ENCODE results near the gene INS. TPM values are rescaled to one million over a fixed set of nuclear protein-coding genes. Genes with fewer than 3 reads are reported as not detected.

The INS gene
- not detected in 2 replicates for total RNA-seq

- H3K27ac Mint-ChIP-seq: no peak within 1 kb of the TSS
- no peaks in the 10 kb centered on the region for H3K4me1 Mint-ChIP-seq (ENCODE audit: low read depth)
- H3K9me3 Mint-ChIP-seq: no peaks in the 10 kb centered on the region
- no peak within 1 kb of the TSS for H3K4me3 Mint-ChIP-seq (ENCODE audit: low read depth)
- DNase-seq (ENCODE audit: low spot score): no peak
- H3K27me3 Mint-ChIP-seq (ENCODE audit: low read depth): no peaks in the 10 kb centered on the region
- no peaks in the 10 kb centered on the region for H3K36me3 Mint-ChIP-seq (ENCODE audit: low read depth)
- intact Hi-C loops (cut with micrococcal nuclease): no loop called here
Measured at GRCh38 chr11:2160736-2161259, at the start of gene INS. Gene INS (minus strand): TSS chr11:2161209. CDS start chr11:2160971, 238 bp downstream.

GRCh38 chr11:2210366-2211112, 49.5 kb upstream of the INS start:
- H3K27me3 Mint-ChIP-seq (ENCODE audit: low read depth): no peaks in the 10 kb centered on the region
- no peaks in the 10 kb centered on the region for H3K36me3 Mint-ChIP-seq (ENCODE audit: low read depth)
- no peaks in the 10 kb centered on the region for H3K9me3 Mint-ChIP-seq
- no peak overlapping the region for H3K27ac Mint-ChIP-seq
- no peak overlapping the region for H3K4me3 Mint-ChIP-seq (ENCODE audit: low read depth)
- no peak for DNase-seq (ENCODE audit: low spot score)
- peaks cover 3% of the 10 kb centered on the region for H3K4me1 Mint-ChIP-seq (ENCODE audit: low read depth)
- intact Hi-C loops (cut with micrococcal nuclease): no loop called here

- no peaks in the 10 kb centered on the region for H3K36me3 Mint-ChIP-seq (ENCODE audit: low read depth)
- intact Hi-C loops (cut with micrococcal nuclease): no loop called here
- no peak for DNase-seq (ENCODE audit: low spot score)
Measured at GRCh38 chr11:2209900-2210321, 48.9 kb upstream of the INS start.

GRCh38 chr11:2209370-2209801, 48.4 kb upstream of the INS start:
- H3K27me3 Mint-ChIP-seq (ENCODE audit: low read depth): no peaks in the 10 kb centered on the region
- H3K9me3 Mint-ChIP-seq: no peaks in the 10 kb centered on the region

More at GRCh38 chr11:2209900-2210321, 48.9 kb upstream of the INS start:
- Mint-ChIP-seq H3K4me1 (ENCODE audit: low read depth) (peaks cover 3% of the 10 kb centered on the region), H3K9me3 (no peaks in the 10 kb centered on the region), H3K27ac (no peak overlapping the region), H3K27me3 (ENCODE audit: low read depth) (no peaks in the 10 kb centered on the region), H3K4me3 (ENCODE audit: low read depth) (no peak overlapping the region)

GRCh38 chr11:2208691-2209369, 47.8 kb upstream of the INS start:
- Mint-ChIP-seq H3K4me3 (ENCODE audit: low read depth) (no peak overlapping the region), H3K36me3 (ENCODE audit: low read depth) (no peaks in the 10 kb centered on the region), H3K27me3 (ENCODE audit: low read depth) (no peaks in the 10 kb centered on the region), H3K9me3 (no peaks in the 10 kb centered on the region), H3K27ac (no peak overlapping the region), H3K4me1 (ENCODE audit: low read depth) (peaks cover 3% of the 10 kb centered on the region)
- no peak for DNase-seq (ENCODE audit: low spot score)
- intact Hi-C loops (cut with micrococcal nuclease): no loop called here

More at GRCh38 chr11:2209370-2209801, 48.4 kb upstream of the INS start:
- intact Hi-C loops (cut with micrococcal nuclease): no loop called here
- peaks cover 3% of the 10 kb centered on the region for H3K4me1 Mint-ChIP-seq (ENCODE audit: low read depth)
- H3K36me3 Mint-ChIP-seq (ENCODE audit: low read depth): no peaks in the 10 kb centered on the region
- H3K4me3 Mint-ChIP-seq (ENCODE audit: low read depth): no peak overlapping the region
- no peak overlapping the region for H3K27ac Mint-ChIP-seq
- DNase-seq (ENCODE audit: low spot score): no peak

- DNase-seq (ENCODE audit: low spot score): no peak
- no peaks in the 10 kb centered on the region for H3K36me3 Mint-ChIP-seq (ENCODE audit: low read depth)
- no peaks in the 10 kb centered on the region for H3K9me3 Mint-ChIP-seq
- H3K27ac Mint-ChIP-seq: no peak overlapping the region
- H3K4me1 Mint-ChIP-seq (ENCODE audit: low read depth): no peaks in the 10 kb centered on the region
- H3K27me3 Mint-ChIP-seq (ENCODE audit: low read depth): no peaks in the 10 kb centered on the region
- intact Hi-C loops (cut with micrococcal nuclease): no loop called here
- H3K4me3 Mint-ChIP-seq (ENCODE audit: low read depth): no peak overlapping the region
Measured at GRCh38 chr11:2207773-2208621, 47.0 kb upstream of the INS start.

GRCh38 chr11:2207212-2207611, 46.2 kb upstream of the INS start:
- Mint-ChIP-seq H3K27ac (no peak overlapping the region), H3K4me3 (ENCODE audit: low read depth) (no peak overlapping the region), H3K9me3 (no peaks in the 10 kb centered on the region), H3K36me3 (ENCODE audit: low read depth) (no peaks in the 10 kb centered on the region), H3K4me1 (ENCODE audit: low read depth) (no peaks in the 10 kb centered on the region), H3K27me3 (ENCODE audit: low read depth) (no peaks in the 10 kb centered on the region)
- intact Hi-C loops (cut with micrococcal nuclease): no loop called here
- DNase-seq (ENCODE audit: low spot score): no peak

- Mint-ChIP-seq H3K27me3 (ENCODE audit: low read depth) (no peaks in the 10 kb centered on the region), H3K36me3 (ENCODE audit: low read depth) (no peaks in the 10 kb centered on the region), H3K9me3 (no peaks in the 10 kb centered on the region), H3K4me3 (ENCODE audit: low read depth) (no peak overlapping the region), H3K27ac (no peak overlapping the region), H3K4me1 (ENCODE audit: low read depth) (no peaks in the 10 kb centered on the region)
- no peak for DNase-seq (ENCODE audit: low spot score)
- intact Hi-C loops (cut with micrococcal nuclease): no loop called here
Measured at GRCh38 chr11:2205981-2206690, 45.1 kb upstream of the INS start.

- H3K9me3 Mint-ChIP-seq: no peaks in the 10 kb centered on the region
- no peaks in the 10 kb centered on the region for H3K27me3 Mint-ChIP-seq (ENCODE audit: low read depth)
- intact Hi-C loops (cut with micrococcal nuclease): no loop called here
- H3K27ac Mint-ChIP-seq: no peak overlapping the region
- DNase-seq (ENCODE audit: low spot score): no peak
- H3K4me1 Mint-ChIP-seq (ENCODE audit: low read depth): no peaks in the 10 kb centered on the region
- no peaks in the 10 kb centered on the region for H3K36me3 Mint-ChIP-seq (ENCODE audit: low read depth)
- H3K4me3 Mint-ChIP-seq (ENCODE audit: low read depth): no peak overlapping the region
Measured at GRCh38 chr11:2205214-2205720, 44.3 kb upstream of the INS start.

- Mint-ChIP-seq H3K4me1 (ENCODE audit: low read depth) (no peaks in the 10 kb centered on the region), H3K27ac (no peak overlapping the region), H3K4me3 (ENCODE audit: low read depth) (no peak overlapping the region), H3K9me3 (no peaks in the 10 kb centered on the region), H3K27me3 (ENCODE audit: low read depth) (no peaks in the 10 kb centered on the region), H3K36me3 (ENCODE audit: low read depth) (no peaks in the 10 kb centered on the region)
- no peak for DNase-seq (ENCODE audit: low spot score)
- intact Hi-C loops (cut with micrococcal nuclease): no loop called here
Measured at GRCh38 chr11:2204361-2205213, 43.6 kb upstream of the INS start.

- no peaks in the 10 kb centered on the region for H3K4me1 Mint-ChIP-seq (ENCODE audit: low read depth)
- no peak for DNase-seq (ENCODE audit: low spot score)
- H3K9me3 Mint-ChIP-seq: no peaks in the 10 kb centered on the region
- no peaks in the 10 kb centered on the region for H3K27me3 Mint-ChIP-seq (ENCODE audit: low read depth)
- H3K27ac Mint-ChIP-seq: no peak overlapping the region
- intact Hi-C loops (cut with micrococcal nuclease): no loop called here
- H3K4me3 Mint-ChIP-seq (ENCODE audit: low read depth): no peak overlapping the region
- H3K36me3 Mint-ChIP-seq (ENCODE audit: low read depth): no peaks in the 10 kb centered on the region
Measured at GRCh38 chr11:2203440-2204259, 42.6 kb upstream of the INS start.

Measured in activated T-helper 2 cell treated with anti-CD3 and anti-CD28 coated beads, Interferon-gamma antibody, Interleukin-2, Interleukin-4, amounts not matched to agents 10 μg/mL and 5 μg/mL and 100 μg/mL, durations not matched to agents 14 hours and 24 hours and 36 hours (primary cell).